ENCODE measurements around the gene CKB. TPM values are rescaled to one million over a fixed set of nuclear protein-coding genes. Genes with fewer than 3 reads are reported as not detected.

CKB gene
- total RNA-seq, 3 donors from 2014 or later, result 1,316 to 3,346 (median 2,079) TPM

- H3K36me3 ChIP-seq (ENCODE audit: low read depth), result no peaks in the 10 kb centered on the region
- H3K9me3 ChIP-seq, result no peaks in the 10 kb centered on the region
- DNase-seq (peak in 2 of 3 donors; percentile 57 to 60), ATAC-seq (peak; percentile 8)
- intact Hi-C loops (cut with DNase I, micrococcal nuclease), result no loop called here
- TF ChIP-seq, protein P1, sequence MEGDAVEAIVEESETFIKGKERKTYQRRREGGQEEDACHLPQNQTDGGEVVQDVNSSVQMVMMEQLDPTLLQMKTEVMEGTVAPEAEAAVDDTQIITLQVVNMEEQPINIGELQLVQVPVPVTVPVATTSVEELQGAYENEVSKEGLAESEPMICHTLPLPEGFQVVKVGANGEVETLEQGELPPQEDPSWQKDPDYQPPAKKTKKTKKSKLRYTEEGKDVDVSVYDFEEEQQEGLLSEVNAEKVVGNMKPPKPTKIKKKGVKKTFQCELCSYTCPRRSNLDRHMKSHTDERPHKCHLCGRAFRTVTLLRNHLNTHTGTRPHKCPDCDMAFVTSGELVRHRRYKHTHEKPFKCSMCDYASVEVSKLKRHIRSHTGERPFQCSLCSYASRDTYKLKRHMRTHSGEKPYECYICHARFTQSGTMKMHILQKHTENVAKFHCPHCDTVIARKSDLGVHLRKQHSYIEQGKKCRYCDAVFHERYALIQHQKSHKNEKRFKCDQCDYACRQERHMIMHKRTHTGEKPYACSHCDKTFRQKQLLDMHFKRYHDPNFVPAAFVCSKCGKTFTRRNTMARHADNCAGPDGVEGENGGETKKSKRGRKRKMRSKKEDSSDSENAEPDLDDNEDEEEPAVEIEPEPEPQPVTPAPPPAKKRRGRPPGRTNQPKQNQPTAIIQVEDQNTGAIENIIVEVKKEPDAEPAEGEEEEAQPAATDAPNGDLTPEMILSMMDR (IDR thresholded peaks at IDR 0.05), result no peak
- no peak overlapping the region for H3K4me3 ChIP-seq
- H3K4me1 ChIP-seq (ENCODE audit: low read depth), result peaks cover 48% of the 10 kb centered on the region
These were observed 15.8 kb upstream of the CKB start for GRCh38 chr14:103538291-103539055.

DNA sequence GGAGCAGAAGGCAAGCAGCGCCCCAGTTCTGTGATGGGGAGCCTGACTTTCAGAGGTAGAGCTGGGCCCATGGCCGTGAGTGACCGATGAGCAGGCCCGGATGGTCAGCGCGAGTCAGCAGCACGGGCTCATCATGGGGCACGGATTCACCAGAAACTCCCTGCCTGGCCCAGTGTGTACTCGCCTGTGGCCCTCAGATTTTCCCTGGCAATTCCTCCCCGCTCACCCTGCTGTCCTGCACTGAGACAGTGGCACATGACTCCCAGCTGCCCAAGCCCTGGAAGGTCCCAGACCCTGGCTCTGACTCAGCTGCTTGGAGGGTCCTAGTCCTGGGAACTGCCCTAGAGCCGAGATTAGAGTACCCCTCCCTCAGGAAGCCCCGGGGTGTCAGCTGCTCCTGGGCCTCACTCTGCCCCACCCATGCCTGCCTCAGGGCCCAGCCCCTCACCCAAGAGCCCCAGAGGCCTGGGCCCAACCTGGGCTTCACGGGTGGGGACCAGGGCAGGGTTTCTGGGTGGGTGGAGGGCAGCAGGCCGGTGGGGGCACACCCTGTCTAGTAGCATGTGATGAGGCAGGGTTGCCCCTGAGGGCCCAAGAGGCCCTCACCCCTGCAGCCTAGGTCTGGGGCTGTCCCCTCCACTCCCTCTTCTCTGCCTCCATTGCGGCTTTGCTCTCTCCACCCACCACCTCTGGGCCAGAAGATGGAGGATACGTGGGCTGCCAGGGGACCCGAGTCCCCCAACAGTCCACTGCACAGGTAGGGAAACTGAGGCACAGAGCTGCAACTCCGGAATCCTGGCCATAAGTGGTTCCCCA lies 14.8 kb upstream of the CKB start:
- no peak overlapping the region for H3K4me3 ChIP-seq
- H3K9me3 ChIP-seq, result no peaks in the 10 kb centered on the region
- TF ChIP-seq, protein P1 (IDR thresholded peaks at IDR 0.05), result no peak
- H3K36me3 ChIP-seq (ENCODE audit: low read depth), result no peaks in the 10 kb centered on the region
- ATAC-seq, result no peak
- DNase-seq, result peak in 2 of 3 donors; percentile 27 to 40
- peaks cover 37% of the 10 kb centered on the region for H3K4me1 ChIP-seq (ENCODE audit: low read depth)
- intact Hi-C loops (cut with DNase I, micrococcal nuclease), result no loop called here

GRCh38 chr14:103536693-103537092 lies 14.1 kb upstream of the CKB start:
- TF ChIP-seq, protein P1 (IDR thresholded peaks at IDR 0.05), result no peak
- H3K4me3 ChIP-seq, result no peak overlapping the region
- intact Hi-C loops (cut with DNase I, micrococcal nuclease), result no loop called here
- peak in 2 of 3 donors; percentile 24 to 44 for DNase-seq
- no peak for ATAC-seq
- H3K36me3 ChIP-seq (ENCODE audit: low read depth), result no peaks in the 10 kb centered on the region
- H3K9me3 ChIP-seq, result no peaks in the 10 kb centered on the region
- peaks cover 31% of the 10 kb centered on the region for H3K4me1 ChIP-seq (ENCODE audit: low read depth)

- no peaks in the 10 kb centered on the region for H3K9me3 ChIP-seq
- ATAC-seq, result no peak
- TF ChIP-seq, protein P1 (IDR thresholded peaks at IDR 0.05), result no peak
- H3K36me3 ChIP-seq (ENCODE audit: low read depth), result no peaks in the 10 kb centered on the region
- H3K4me3 ChIP-seq, result no peak overlapping the region
- peak in 2 of 3 donors; percentile 20 to 31 for DNase-seq
- intact Hi-C loops (cut with DNase I, micrococcal nuclease), result no loop called here
- peaks cover 24% of the 10 kb centered on the region for H3K4me1 ChIP-seq (ENCODE audit: low read depth)
These were observed 13.4 kb upstream of the CKB start for GRCh38 chr14:103535891-103536565.

GRCh38 chr14:103535081-103535890 lies 12.7 kb upstream of the CKB start:
- Histone ChIP-seq H3K36me3 (ENCODE audit: low read depth) (no peaks in the 10 kb centered on the region), H3K9me3 (no peaks in the 10 kb centered on the region), H3K4me1 (ENCODE audit: low read depth) (peaks cover 19% of the 10 kb centered on the region), H3K4me3 (no peak overlapping the region)
- DNase-seq (peak in 2 of 3 donors; percentile 39 to 55), ATAC-seq (no peak)
- intact Hi-C loops (cut with DNase I, micrococcal nuclease), result no loop called here
- TF ChIP-seq, protein P1 (IDR thresholded peaks at IDR 0.05), result no peak
